ENCODE measurements around the gene ABCC4.

DNA sequence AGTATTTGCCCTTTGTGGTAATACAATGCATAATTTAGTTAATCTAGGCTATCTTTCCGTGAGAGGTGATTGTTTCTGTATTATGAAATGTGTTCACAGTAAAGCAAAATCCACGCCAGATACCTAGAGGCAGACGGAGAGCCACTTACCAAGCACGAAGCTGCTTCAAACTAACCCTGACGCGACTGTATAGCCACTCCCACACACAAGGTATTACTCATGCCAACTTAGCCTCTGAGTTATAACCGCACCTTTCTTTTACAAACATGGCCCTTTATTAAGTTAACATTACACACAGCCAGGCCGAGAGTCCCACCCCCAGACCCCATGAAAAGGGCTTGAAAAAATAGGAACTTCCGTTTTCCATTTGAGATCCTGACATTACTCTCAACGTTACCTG, 185.7 kb downstream of the ABCC4 start:
- TF ChIP-seq CTBP1 (IDR thresholded peaks at IDR 0.05; ENCODE audit: borderline replicate concordance), result no peak
- TF ChIP-seq NFRKB (IDR thresholded peaks at IDR 0.05), result no peak
- TF ChIP-seq, protein P1, sequence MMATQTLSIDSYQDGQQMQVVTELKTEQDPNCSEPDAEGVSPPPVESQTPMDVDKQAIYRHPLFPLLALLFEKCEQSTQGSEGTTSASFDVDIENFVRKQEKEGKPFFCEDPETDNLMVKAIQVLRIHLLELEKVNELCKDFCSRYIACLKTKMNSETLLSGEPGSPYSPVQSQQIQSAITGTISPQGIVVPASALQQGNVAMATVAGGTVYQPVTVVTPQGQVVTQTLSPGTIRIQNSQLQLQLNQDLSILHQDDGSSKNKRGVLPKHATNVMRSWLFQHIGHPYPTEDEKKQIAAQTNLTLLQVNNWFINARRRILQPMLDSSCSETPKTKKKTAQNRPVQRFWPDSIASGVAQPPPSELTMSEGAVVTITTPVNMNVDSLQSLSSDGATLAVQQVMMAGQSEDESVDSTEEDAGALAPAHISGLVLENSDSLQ (IDR thresholded peaks at IDR 0.05), result no peak
- no peak for TF ChIP-seq SP1 (IDR thresholded peaks at IDR 0.05)
- no peak for TF ChIP-seq BHLHE40 (IDR thresholded peaks at IDR 0.05; ENCODE audit: borderline replicate concordance)
- TF ChIP-seq FOXK2 (IDR thresholded peaks at IDR 0.05), result no peak
- no peak for TF ChIP-seq ELF4 (IDR thresholded peaks at IDR 0.05)
- no peak for TF ChIP-seq HDGF (IDR thresholded peaks at IDR 0.05; ENCODE audit: borderline replicate concordance)
- TF ChIP-seq L3MBTL2 (conservative IDR thresholded peaks at IDR 0.05), result no peak
- no peak for TF ChIP-seq TARDBP (IDR thresholded peaks at IDR 0.05)
- TF ChIP-seq FOXA1 (IDR thresholded peaks at IDR 0.05), result no peak
- no peak for TF ChIP-seq FOXM1 (IDR thresholded peaks at IDR 0.05; ENCODE audit: borderline replicate concordance)

All from HEK293T (cell line).